GM23248 (cell line): ENCODE data around the gene PNMA5. TPM values are rescaled to one million over a fixed set of nuclear protein-coding genes. Genes with fewer than 3 reads are reported as not detected.

Experiments used
- DNase-seq: peaks from one replicate; pipeline ENCODE4 v3.0.0-alpha.2; 2015
- H2AFZ ChIP-seq: fragments of 200-600 bp; sonication (generic); 2 replicates; pipeline ENCODE4 v1.6.1; 2016; ENCODE audit warnings: antibody characterized with exemption
- H3F3A ChIP-seq: fragments of 200-600 bp; sonication (generic); 2 replicates; pipeline ENCODE4 v1.6.1; 2016; ENCODE audit warnings: mild to moderate bottlenecking, antibody characterized with exemption, mixed run types; ENCODE audit not compliant: insufficient read depth
- H3K27ac ChIP-seq: fragments of 200-600 bp; sonication (generic); 2 replicates; pipeline ENCODE4 v1.5.1; 2016; ENCODE audit warnings: mild to moderate bottlenecking
- H3K27me3 ChIP-seq: fragments of 200-600 bp; sonication (generic); replicated peaks from 2 replicates; pipeline ENCODE4 v1.6.1; 2016; ENCODE audit warnings: mild to moderate bottlenecking; ENCODE audit not compliant: insufficient read depth
- H3K36me3 ChIP-seq: fragments of 200-600 bp; sonication (generic); 2 replicates; pipeline ENCODE4 v1.6.1; 2016; ENCODE audit warnings: low read depth, mild to moderate bottlenecking
- H3K4me1 ChIP-seq: fragments of 200-600 bp; sonication (generic); 2 replicates; pipeline ENCODE4 v1.6.1; 2016; ENCODE audit warnings: mild to moderate bottlenecking; ENCODE audit not compliant: insufficient read depth
- H3K4me2 ChIP-seq: fragments of 200-600 bp; sonication (generic); one replicate; pipeline ENCODE4 v1.6.1; 2016; ENCODE audit warnings: mild to moderate bottlenecking; ENCODE audit not compliant: unreplicated experiment
- H3K4me3 ChIP-seq: fragments of 200-600 bp; sonication (generic); 2 replicates; pipeline ENCODE4 v1.5.1; 2016; ENCODE audit warnings: mild to moderate bottlenecking
- H3K79me2 ChIP-seq: fragments of 200-600 bp; sonication (generic); 2 replicates; pipeline ENCODE4 v1.6.1; 2016; ENCODE audit warnings: mild to moderate bottlenecking; ENCODE audit not compliant: insufficient read depth
- H3K9ac ChIP-seq: fragments of 200-600 bp; sonication (generic); 2 replicates; pipeline ENCODE4 v1.6.1; 2016; ENCODE audit warnings: mild to moderate bottlenecking
- H3K9me2 ChIP-seq: fragments of 200-600 bp; sonication (generic); 2 replicates; pipeline ENCODE4 v1.6.1; 2016; ENCODE audit warnings: mixed run types, mild to moderate bottlenecking, moderate library complexity; ENCODE audit not compliant: insufficient read depth
- H3K9me3 ChIP-seq: fragments of 200-600 bp; sonication (generic); one replicate; pipeline ENCODE4 v1.6.1; 2017; ENCODE audit warnings: low read depth
- H4K20me1 ChIP-seq: fragments of 200-600 bp; sonication (generic); 2 replicates; pipeline ENCODE4 v1.6.0; 2016; ENCODE audit not compliant: insufficient read depth
- EZH2 ChIP-seq: fragments of 200-600 bp; sonication (generic); IDR thresholded peaks from 2 replicates; pipeline ENCODE4 v1.6.1; 2018; ENCODE audit warnings: antibody characterized with exemption, mild to moderate bottlenecking; ENCODE audit not compliant: insufficient read depth, poor library complexity, severe bottlenecking
- EZH2phosphoT487 ChIP-seq: fragments of 200-600 bp; sonication (generic); IDR thresholded peaks from 2 replicates; pipeline ENCODE4 v1.6.1; 2018; ENCODE audit warnings: antibody characterized with exemption, moderate library complexity, mild to moderate bottlenecking, low read depth; ENCODE audit not compliant: insufficient read depth
- WGBS, 2 experiments: methylation state at CpG; one replicate each; pipeline ENCODE4 v1.1.6; 2015 to 2017; ENCODE audit warnings: low lambda C conversion rate in 2 of 2, low coverage in 1 of 2; ENCODE audit errors: missing lambda C conversion rate in 2 of 2; 5-methylcytosine and 5-hydroxymethylcytosine counted together
- in situ Hi-C: fragments of 300-500 bp; cut with MboI; formaldehyde crosslinking; loops from 2 replicates; pipeline ENCODE4 v1.15.0; 2020
- polyA plus RNA-seq: library from polyadenylated mRNA; unstranded; fragments of >200 nt; fragmentation: Nextera tagmentation; extraction: Ambion mirVana; gene quantifications from 2 replicates; pipeline ENCODE4 v1.2.1, GENCODE V29; 2016
- total RNA-seq: library from RNA; depleted of rRNA; stranded (reverse); fragments of >200 nt; shearing (Covaris generic); gene quantifications from 2 replicates; pipeline ENCODE4 v1.2.3, GENCODE V29; 2014

The PNMA5 gene
- total and polyA plus RNA-seq, 2 experiments from 2014 or later, result not detected

- 83 to 94% methylated on average over 2 of the region's 2 CpGs for WGBS, 2 experiments
- no peaks in the 10 kb centered on the region for H3K27me3 ChIP-seq
These were observed 25.7 kb downstream of the PNMA5 start for GRCh38 chrX:152968193-152968592.

DNA sequence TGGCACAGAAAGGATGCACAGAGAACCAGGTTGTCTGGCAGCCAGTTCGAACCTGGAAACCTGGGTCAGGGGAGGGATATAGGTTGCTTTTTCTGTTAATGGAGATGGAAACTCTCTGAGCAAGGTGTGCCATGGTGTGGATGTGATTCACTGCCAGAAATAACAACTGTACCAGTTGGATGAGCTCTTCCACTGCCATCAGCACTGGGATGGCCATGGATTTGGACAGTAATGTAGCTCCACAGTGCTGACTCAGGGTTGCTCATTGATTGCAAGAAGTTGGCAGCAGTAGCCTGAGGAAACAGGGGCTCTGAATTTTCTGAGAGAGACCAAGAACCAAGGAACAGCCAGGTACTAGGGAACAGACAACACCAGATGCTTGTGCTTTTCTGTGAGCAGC is 33.8 kb downstream of the PNMA5 start:
- 0% methylated on average over 1 of the region's 1 CpG for WGBS, 2 experiments
- Histone ChIP-seq H3K79me2 (no peaks in the 10 kb centered on the region), H3K27me3 (no peaks in the 10 kb centered on the region), H3K4me3 (no peak overlapping the region), H2AFZ (no peak overlapping the region), H3K4me1 (peaks cover 3% of the 10 kb centered on the region; the same call in 1 of the 2 replicates), H3F3A (no peaks in the 10 kb centered on the region), H3K9me2 (no peaks in the 10 kb centered on the region), H3K9ac (no peak overlapping the region), H3K36me3 (no peaks in the 10 kb centered on the region), H3K9me3 (no peaks in the 10 kb centered on the region), H3K4me2 (no peak overlapping the region), H3K27ac (no peak overlapping the region), H4K20me1 (no peaks in the 10 kb centered on the region)
- TF ChIP-seq EZH2 (no peak), EZH2phosphoT487 (no peak)
- in situ Hi-C loops, result loop anchor here (25.0 kb wide), 1 partner anchor 702 kb away; the partner anchor contains the start of gene PNCK
- DNase-seq, result peak; percentile 8

More at GRCh38 chrX:152968193-152968592, 25.7 kb downstream of the PNMA5 start:
- no peaks in the 10 kb centered on the region for H3F3A ChIP-seq
- H3K79me2 ChIP-seq, result no peaks in the 10 kb centered on the region
- H2AFZ ChIP-seq, result no peak overlapping the region
- H3K9me2 ChIP-seq, result no peaks in the 10 kb centered on the region
- H3K4me2 ChIP-seq, result no peak overlapping the region
- H3K9me3 ChIP-seq, result no peaks in the 10 kb centered on the region
- TF ChIP-seq EZH2phosphoT487, result no peak
- no peak for TF ChIP-seq EZH2
- no peak for DNase-seq
- no peak overlapping the region for H3K27ac ChIP-seq
- H4K20me1 ChIP-seq, result no peaks in the 10 kb centered on the region
- no peaks in the 10 kb centered on the region for H3K4me1 ChIP-seq
- no peaks in the 10 kb centered on the region for H3K36me3 ChIP-seq
- H3K4me3 ChIP-seq, result no peak overlapping the region
- no peak overlapping the region for H3K9ac ChIP-seq
- in situ Hi-C loops, result loop anchor here (25.0 kb wide), 1 partner anchor 694 kb away; the partner anchor contains the start of gene PNCK

- in situ Hi-C loops, result loop anchor here (25.0 kb wide), 1 partner anchor 703 kb away; the partner anchor contains the start of gene PNCK
These were observed 34.3 kb downstream of the PNMA5 start for GRCh38 chrX:152959626-152960025.

DNA sequence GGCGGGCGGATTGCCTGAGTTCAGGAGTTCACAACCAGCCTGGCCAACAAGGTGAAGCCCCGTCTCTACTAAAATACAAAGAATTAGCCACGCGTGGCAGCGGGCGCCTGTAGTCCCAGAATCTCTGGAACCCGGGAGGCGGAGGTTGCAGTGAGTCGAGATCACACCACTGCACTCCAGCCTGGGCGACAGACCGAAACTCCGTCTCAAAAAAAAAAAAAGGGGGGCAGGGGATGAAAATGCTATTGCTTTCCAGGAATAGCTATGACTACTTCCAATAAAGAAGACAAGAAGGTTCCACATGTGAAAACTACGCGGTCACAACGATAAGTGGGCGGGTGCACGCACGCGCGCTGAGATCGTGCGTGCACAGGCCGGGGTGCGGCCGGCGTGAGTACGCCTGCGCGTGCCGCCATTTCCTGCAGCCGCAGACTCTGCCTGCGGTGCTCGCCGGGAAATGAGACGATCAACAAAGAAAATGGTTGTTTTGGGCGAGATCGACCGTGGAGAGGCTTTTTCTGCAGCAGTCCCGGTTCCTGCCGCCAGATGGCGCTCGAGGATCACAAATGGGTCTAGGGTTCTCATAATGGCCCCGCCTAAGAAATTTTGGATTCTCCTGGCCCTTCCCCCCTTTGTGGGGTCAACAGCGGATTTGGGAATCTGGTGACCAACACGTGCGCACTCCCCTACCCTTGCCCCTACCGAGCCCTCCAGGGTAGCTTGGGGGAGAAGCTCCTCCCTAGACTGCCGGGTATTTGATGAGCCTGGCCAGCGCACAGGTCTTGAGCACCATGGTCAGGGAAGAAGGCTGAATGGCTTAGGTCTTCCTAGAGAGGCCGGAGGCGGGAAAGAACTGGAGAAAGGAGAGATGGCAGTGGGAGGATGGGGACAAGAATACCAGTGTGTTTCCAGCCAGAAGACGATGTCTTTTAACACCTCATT is 35.1 kb downstream of the PNMA5 start:
- peak; percentile 93 for DNase-seq
- Histone ChIP-seq H3K9me2 (no peaks in the 10 kb centered on the region), H3K9ac (peak overlapping the region; percentile 76), H3K4me3 (peak overlapping the region; percentile 66), H4K20me1 (no peaks in the 10 kb centered on the region), H2AFZ (peak overlapping the region; percentile 95), H3F3A (no peaks in the 10 kb centered on the region), H3K79me2 (no peaks in the 10 kb centered on the region), H3K27me3 (no peaks in the 10 kb centered on the region), H3K4me2 (peak overlapping the region; percentile 77), H3K4me1 (peaks cover 3% of the 10 kb centered on the region; the same call in 1 of the 2 replicates), H3K27ac (peak overlapping the region; percentile 74), H3K9me3 (no peaks in the 10 kb centered on the region), H3K36me3 (no peaks in the 10 kb centered on the region)
- TF ChIP-seq EZH2 (no peak), EZH2phosphoT487 (no peak)
- WGBS, 2 experiments, result 5 to 8% methylated on average over 48 to 53 of the region's 53 CpGs
- in situ Hi-C loops, result loop anchor here (25.0 kb wide), 1 partner anchor 704 kb away; the partner anchor contains the start of gene PNCK

More at GRCh38 chrX:152959626-152960025, 34.3 kb downstream of the PNMA5 start:
- no peak for TF ChIP-seq EZH2
- Histone ChIP-seq H3K9ac (no peak overlapping the region), H3K79me2 (no peaks in the 10 kb centered on the region), H3K4me3 (no peak overlapping the region), H2AFZ (peak overlapping the region; percentile 95), H3K9me2 (no peaks in the 10 kb centered on the region), H3K4me2 (no peak overlapping the region), H3K27ac (no peak overlapping the region), H3K27me3 (no peaks in the 10 kb centered on the region), H4K20me1 (no peaks in the 10 kb centered on the region), H3F3A (no peaks in the 10 kb centered on the region), H3K36me3 (no peaks in the 10 kb centered on the region), H3K4me1 (peaks cover 3% of the 10 kb centered on the region; the same call in 1 of the 2 replicates), H3K9me3 (no peaks in the 10 kb centered on the region)
- no peak for DNase-seq
- 32 to 50% methylated on average over 3 to 6 of the region's 6 CpGs for WGBS, 2 experiments
